ENCODE measurements around the gene FAM120AOS.

GRCh38 chr9:93477397-93477796 lies 24.0 kb upstream of the FAM120AOS start:
- TF ChIP-seq CTCF (conservative IDR thresholded peaks at IDR 0.05) (no peak), EZH2 (IDR thresholded peaks at IDR 0.05; ENCODE audit: low read depth) (no peak)
